Brain pericyte (primary cell): ENCODE measurements around the gene CATSPER1.

Experiments
- DNase-seq: peaks from one replicate; pipeline ENCODE4 v3.0.0-alpha.2; 2012; ENCODE audit warnings: low read depth, low spot score

CATSPER1 gene

DNA sequence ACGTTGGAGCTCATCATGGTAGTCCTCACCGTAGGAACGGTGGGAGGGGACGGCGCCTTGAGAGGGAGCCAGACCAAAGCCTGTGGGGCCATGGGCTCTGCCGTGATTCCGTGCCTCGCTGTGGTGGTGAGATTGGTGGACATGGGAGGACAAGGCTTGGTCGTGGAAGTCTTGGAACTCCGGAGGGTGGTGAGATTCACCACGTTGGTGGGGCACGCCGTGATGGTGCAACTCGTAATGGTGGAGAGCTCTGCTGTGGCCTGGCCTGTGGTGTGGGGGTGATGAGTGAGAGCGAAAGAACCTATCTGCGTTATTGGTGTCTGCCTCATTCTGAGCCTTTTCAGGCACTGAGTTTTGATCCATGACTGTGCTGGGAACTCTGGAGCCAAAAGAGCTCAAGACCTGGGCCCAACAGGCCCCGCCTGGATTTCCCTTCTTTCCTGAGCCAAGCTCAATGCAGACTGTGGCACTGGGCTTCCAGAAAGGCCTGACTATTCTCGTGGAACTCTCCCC is at the start of gene CATSPER1:
CATSPER1 (minus strand) TSS at position 463 of the 513 bp plus-strand sequence; CDS start at position 363, 100 bp downstream.
- DNase-seq, result no peak

DNA sequence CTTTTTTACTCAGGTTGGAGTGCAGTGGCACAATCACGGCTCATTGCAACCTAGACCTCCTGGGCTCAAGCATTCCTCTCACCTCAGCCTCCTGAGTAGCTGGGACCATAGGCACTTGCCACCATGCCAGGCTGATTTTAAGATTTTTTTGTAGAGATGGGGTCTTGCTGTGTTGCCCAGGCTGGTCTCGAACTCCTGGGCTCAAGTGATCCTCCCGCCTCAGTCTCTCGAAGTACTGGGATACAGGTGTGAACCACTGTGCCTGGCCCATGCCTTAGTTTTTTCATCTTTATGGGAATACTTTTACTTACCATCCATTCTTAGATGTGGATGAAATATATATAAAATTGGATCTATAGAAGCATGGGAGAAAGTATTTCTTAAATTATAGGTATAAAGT is 49.0 kb upstream of the CATSPER1 start:
- DNase-seq, result no peak

GRCh38 chr11:66073669-66074068 is 47.4 kb upstream of the CATSPER1 start:
- no peak for DNase-seq

GRCh38 chr11:66072518-66072917 is 46.2 kb upstream of the CATSPER1 start:
- DNase-seq, result no peak

- no peak for DNase-seq
Measured at GRCh38 chr11:66072081-66072480, 45.8 kb upstream of the CATSPER1 start.

DNA sequence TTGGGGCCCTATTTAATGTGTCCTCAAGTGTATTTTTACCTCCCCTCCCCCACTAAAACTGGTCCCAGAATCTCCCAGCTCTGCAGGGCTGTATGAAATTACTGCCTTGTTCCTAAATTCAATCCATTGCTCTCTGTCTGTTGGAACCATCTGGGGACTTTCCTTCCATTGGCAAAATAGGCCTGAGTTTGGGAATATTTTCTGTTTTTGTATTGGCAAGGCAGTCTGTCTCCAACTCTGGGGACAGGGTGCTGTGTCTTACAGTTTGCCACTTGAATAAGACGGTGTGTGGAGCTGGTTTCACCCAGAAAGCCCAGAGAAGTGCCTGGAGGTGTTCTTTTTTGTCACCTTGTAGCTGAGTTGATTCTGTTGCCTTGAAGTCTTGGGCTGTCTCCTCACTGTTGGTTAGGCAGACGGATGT is 45.1 kb upstream of the CATSPER1 start:
- DNase-seq, result no peak

DNA sequence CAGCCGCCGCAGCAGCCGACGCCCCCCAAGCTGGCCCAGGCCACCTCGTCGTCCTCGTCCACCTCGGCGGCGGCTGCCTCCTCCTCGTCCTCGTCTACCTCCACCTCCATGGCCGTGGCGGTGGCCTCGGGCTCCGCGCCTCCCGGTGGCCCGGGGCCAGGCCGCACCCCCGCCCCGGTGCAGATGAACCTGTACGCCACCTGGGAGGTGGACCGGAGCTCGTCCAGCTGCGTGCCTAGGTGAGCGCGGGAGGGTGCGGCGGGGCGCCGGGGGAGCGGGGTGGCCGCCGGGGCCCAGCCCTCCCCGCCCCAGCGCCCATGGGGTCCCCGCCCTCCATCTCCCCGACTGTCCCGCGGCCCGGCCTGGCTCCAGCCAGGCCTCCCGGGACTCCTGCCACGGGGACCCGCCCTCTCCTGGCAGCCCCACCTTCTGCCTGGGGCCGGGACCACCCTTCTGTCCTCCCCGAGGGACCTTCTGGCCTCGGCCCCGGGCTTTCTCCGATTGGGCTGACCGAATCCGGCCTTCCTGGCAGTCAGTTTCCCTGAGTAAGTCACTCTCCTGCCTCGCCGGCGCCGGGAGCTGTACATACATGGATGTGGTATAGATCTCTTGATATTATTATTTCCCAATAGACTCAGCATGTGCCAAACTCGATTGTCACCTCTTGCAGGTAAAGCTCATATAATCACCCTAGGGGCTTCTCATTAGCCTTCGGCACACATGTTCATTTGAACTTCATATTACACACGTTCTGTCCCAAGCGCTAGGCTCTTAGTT is 44.5 kb upstream of the CATSPER1 start:
- no peak for DNase-seq

GRCh38 chr11:66069715-66070603 is 43.7 kb upstream of the CATSPER1 start, which contains the start of gene PACS1:
Gene PACS1, plus strand, starts transcription at chr11:66070272. Its CDS starts 215 bp downstream, at chr11:66070487.
- DNase-seq, result no peak

DNA sequence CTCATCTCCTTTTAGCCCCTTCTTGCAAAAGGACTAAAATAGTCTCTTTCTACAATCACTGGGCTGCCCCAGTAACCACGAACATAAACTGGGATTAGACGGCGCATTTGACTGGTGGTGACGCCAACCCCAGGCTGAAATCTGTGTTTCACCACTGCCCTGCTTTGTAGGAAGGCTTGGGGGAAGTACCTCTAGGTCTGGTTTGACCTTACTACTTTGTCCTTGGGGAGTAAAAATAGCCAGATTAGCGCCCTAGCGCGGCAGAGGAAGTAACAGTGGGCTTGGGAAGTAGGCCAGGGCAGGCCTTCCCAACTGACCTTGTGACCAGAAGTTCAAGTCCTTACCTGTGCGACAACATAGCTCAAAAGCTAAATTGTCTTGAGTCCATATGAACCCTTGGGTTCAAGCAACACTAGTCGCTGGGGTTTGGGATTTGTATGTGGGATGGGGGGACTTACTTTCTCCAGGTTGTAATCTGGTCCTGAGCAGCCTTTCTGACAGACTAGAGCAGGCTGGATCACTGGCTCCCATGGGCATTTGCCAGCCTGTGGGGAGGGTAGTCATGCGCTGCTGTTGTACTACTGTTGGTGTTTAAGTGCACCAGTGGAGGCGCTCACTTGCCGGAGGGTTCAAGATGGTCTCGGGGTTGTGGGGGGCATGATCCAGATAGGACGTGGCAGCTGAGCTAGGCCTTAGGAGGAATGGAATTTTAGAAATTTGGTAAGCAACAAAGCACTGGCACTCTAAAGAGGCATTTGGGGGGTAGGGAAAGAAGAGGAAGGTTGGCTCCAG is 42.8 kb upstream of the CATSPER1 start:
- no peak for DNase-seq

GRCh38 chr11:66068154-66068821 is 42.0 kb upstream of the CATSPER1 start:
- no peak for DNase-seq

DNA sequence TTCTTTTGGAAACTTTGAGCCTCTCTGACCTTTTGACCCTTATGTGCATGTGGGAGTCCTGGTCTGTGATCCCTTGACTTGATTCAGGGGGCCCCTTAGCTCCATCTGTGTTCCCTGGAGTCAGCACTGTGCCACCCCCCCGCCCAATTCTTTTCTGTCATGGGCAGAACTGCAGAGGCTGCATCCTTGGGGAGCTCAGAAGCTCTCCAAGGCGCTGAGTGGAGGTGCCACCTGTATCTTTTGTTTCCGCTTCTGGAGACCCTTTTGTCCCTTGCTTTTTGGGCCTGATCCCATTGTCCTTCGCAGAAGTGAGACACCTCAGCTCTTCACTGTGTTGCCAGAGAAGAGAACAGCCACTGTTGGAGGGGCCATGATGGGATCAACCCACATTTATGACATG is 41.4 kb upstream of the CATSPER1 start:
- DNase-seq, result no peak

DNA sequence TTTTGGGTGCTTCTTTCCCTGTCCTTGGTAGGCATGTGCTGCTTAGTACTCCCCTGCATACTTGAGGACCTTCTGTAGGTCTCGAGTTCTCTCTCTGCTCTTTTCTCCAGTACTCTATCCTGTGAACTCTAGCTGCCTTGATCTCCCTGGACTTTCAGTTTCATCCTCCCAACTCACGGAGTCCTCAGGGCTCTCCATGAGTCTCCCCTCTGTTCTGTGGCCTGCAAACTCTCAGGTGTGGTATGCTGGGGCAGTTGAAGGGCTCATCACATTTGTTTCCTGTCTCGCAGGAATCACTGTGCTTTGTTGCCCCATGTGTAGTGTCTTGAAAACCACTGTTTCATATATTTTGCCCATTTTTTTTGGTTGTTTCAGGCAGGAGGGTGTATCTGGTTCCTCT is 40.5 kb upstream of the CATSPER1 start:
- DNase-seq, result no peak

DNA sequence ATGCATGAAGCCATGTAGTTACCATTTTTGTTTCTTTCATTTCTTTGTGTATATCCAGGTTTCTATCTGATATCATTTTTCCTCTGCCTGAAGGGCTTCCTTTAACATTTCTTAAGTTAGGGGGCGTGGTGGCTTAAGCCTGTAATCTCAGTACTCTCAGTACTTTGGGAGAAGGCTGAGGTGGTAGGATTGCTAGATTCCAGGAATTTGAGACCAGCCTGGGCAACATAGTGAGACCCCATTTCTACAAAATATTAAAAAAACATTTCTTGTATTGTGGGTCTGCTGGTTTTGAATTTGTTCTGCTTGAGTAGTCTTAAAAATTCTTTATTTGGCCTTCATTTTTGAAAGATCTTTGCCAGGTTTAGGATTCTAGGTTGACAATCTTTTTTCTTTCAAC is 38.3 kb upstream of the CATSPER1 start:
- DNase-seq, result no peak

GRCh38 chr11:66063900-66064299 is 37.6 kb upstream of the CATSPER1 start:
- no peak for DNase-seq

DNA sequence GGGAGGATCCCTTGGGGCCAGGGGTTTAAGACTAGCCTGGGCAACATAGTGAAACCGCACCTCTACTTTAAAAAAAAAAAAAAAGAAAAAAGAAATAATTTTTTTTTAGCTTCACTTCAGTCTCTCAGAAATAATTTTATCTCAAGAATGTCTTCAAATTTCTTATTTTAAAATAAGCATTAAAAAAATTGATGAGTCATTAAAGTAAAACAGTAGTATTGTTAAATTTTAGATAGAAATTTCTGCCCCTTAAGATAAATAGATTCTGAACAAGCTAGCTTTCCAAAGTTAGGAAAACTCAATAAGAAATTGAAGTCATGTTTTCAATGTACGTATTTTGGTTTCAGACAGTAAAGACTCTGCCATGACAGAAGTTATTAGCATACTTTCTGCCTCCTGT is 36.1 kb upstream of the CATSPER1 start:
- no peak for DNase-seq

DNA sequence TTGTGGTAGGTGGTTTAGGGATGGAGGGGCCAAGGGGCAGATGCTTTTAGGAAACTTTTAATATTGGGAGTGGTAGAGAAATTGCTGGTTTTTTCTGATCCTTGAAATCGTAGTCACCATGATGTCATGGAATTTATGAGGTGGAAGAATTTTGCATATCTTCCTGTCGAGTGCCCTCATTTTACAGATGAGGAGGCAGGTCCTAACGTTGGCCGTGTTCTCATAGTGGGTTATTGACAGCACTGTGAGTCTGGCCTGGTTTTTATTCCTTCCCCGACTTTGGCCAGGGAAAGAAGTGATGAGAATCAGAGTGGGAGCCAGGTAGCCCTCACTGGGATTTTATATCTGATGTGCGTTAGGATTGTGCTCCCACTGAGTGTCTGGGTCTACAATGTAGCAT is 35.0 kb upstream of the CATSPER1 start:
- no peak for DNase-seq

- DNase-seq, result no peak
Measured at GRCh38 chr11:66059966-66060680, 33.8 kb upstream of the CATSPER1 start.

GRCh38 chr11:66056501-66056900 is 30.2 kb upstream of the CATSPER1 start:
- DNase-seq, result no peak

- no peak for DNase-seq
Measured at GRCh38 chr11:66055021-66055420, 28.7 kb upstream of the CATSPER1 start.

DNA sequence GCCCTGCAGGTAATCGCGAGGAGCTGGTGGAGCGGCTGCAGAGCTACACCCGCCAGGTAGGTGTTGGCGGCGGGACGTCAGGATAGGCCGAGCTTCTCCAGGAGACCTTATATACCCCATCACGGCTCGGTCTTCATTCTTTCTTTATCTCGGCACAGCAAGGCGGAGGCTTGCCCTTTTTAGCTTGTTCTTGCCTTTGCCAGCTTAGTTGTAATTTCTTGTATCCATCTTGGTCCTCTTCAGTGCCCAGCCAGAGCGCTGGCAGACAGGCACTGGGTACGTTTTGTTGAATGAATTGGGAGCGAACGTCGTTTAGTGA is 26.3 kb upstream of the CATSPER1 start:
- DNase-seq, result no peak
